MM.1S (cell line): ENCODE data around the gene DONSON.
"Not testable (repeated sequence)": the region's sequence is repeated elsewhere in the genome, so short reads cannot be mapped to it uniquely, and the experiment has no call there.

Experiments
- DNase-seq: peaks from one replicate; pipeline ENCODE4 v3.0.0-alpha.2; 2015
- H2AFZ ChIP-seq: fragments of 300-600 bp; sonication (generic); 2 replicates; pipeline ENCODE4 v1.6.0; 2016; ENCODE audit warnings: antibody characterized with exemption, low read length
- H3F3A ChIP-seq: fragments of 300-600 bp; sonication (generic); 2 replicates; pipeline ENCODE4 v1.6.1; 2016; ENCODE audit warnings: mild to moderate bottlenecking, antibody characterized with exemption, low read length, moderate library complexity, mixed read lengths; ENCODE audit not compliant: insufficient read depth
- H3K27ac ChIP-seq: fragments of 300-600 bp; sonication (generic); 2 replicates; pipeline ENCODE4 v1.5.1; 2016; ENCODE audit warnings: mild to moderate bottlenecking, low read length
- H3K27me3 ChIP-seq: fragments of 300-600 bp; sonication (generic); replicated peaks from 2 replicates; pipeline ENCODE4 v1.6.0; 2016; ENCODE audit warnings: low read length; ENCODE audit not compliant: insufficient read depth
- H3K36me3 ChIP-seq: fragments of 300-600 bp; sonication (generic); replicated peaks from 2 replicates; pipeline ENCODE4 v1.6.1; 2016; ENCODE audit warnings: mild to moderate bottlenecking, low read length, mixed read lengths; ENCODE audit not compliant: insufficient read depth
- H3K4me1 ChIP-seq: fragments of 300-600 bp; sonication (generic); 2 replicates; pipeline ENCODE4 v1.6.1; 2016; ENCODE audit warnings: low read length, mixed read lengths
- H3K4me2 ChIP-seq: fragments of 300-600 bp; sonication (generic); 2 replicates; pipeline ENCODE4 v1.6.0; 2016; ENCODE audit warnings: low read depth, low read length
- H3K4me3 ChIP-seq: fragments of 300-600 bp; sonication (generic); 2 replicates; pipeline ENCODE4 v1.5.1; 2016; ENCODE audit warnings: low read length, mixed read lengths
- H3K79me2 ChIP-seq: fragments of 300-600 bp; sonication (generic); 2 replicates; pipeline ENCODE4 v1.6.1; 2016; ENCODE audit warnings: mixed run types, low read length, mixed read lengths
- H3K9ac ChIP-seq: fragments of 300-600 bp; sonication (generic); 2 replicates; pipeline ENCODE4 v1.6.1; 2016; ENCODE audit warnings: low read length, mixed read lengths
- H3K9me2 ChIP-seq: fragments of 300-600 bp; sonication (generic); replicated peaks from 2 replicates; pipeline ENCODE4 v1.6.1; 2016; ENCODE audit warnings: mild to moderate bottlenecking, low read length, mixed read lengths; ENCODE audit not compliant: insufficient read depth
- H3K9me3 ChIP-seq: fragments of 300-600 bp; sonication (generic); replicated peaks from 2 replicates; pipeline ENCODE4 v1.6.1; 2016; ENCODE audit warnings: mild to moderate bottlenecking, low read length, mixed read lengths; ENCODE audit not compliant: insufficient read depth
- H4K20me1 ChIP-seq: fragments of 300-600 bp; sonication (generic); 2 replicates; pipeline ENCODE4 v1.6.1; 2016; ENCODE audit warnings: mild to moderate bottlenecking, low read length, moderate library complexity, mixed read lengths; ENCODE audit not compliant: insufficient read depth
- EZH2 ChIP-seq: fragments of 300-600 bp; sonication (generic); optimal IDR thresholded peaks from 2 replicates; pipeline ENCODE3; 2017; ENCODE audit warnings: low read depth, mild to moderate bottlenecking, antibody characterized with exemption, low read length, mixed read lengths
- EZH2phosphoT487 ChIP-seq: fragments of 300-600 bp; sonication (generic); IDR thresholded peaks from 2 replicates; pipeline ENCODE4 v1.6.1; 2018; ENCODE audit warnings: antibody characterized with exemption, low read length
- TF ChIP-seq, protein P1 (sequence below): fragments of 300-600 bp; sonication (generic); IDR thresholded peaks from 2 replicates; pipeline ENCODE4 v1.5.1; 2016; ENCODE audit warnings: antibody characterized with exemption, low read length, mixed read lengths

The DONSON gene

DNA sequence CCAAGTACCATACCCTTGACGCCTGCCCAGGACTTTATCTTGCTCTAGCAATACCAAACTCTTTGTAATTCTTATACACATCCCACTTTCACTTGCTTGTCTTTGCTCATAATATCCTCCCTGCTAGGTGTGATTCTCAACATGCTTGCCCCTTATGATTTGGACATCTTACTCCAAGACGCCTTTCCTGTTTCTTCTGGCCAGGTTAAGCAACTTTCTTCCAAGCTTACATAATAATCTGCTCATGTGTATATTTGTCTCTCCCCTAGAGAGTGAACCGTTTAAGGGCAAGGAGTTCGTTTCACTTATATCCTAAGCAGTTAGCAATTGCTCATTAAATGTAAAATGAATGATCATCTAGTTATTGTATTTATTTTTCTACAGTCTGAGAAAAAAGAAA is 31.2 kb upstream of the DONSON start:
- DNase-seq, result no peak
- TF ChIP-seq, protein P1, sequence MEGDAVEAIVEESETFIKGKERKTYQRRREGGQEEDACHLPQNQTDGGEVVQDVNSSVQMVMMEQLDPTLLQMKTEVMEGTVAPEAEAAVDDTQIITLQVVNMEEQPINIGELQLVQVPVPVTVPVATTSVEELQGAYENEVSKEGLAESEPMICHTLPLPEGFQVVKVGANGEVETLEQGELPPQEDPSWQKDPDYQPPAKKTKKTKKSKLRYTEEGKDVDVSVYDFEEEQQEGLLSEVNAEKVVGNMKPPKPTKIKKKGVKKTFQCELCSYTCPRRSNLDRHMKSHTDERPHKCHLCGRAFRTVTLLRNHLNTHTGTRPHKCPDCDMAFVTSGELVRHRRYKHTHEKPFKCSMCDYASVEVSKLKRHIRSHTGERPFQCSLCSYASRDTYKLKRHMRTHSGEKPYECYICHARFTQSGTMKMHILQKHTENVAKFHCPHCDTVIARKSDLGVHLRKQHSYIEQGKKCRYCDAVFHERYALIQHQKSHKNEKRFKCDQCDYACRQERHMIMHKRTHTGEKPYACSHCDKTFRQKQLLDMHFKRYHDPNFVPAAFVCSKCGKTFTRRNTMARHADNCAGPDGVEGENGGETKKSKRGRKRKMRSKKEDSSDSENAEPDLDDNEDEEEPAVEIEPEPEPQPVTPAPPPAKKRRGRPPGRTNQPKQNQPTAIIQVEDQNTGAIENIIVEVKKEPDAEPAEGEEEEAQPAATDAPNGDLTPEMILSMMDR, result no peak
- TF ChIP-seq EZH2phosphoT487 (no peak), EZH2 (no peak)
- no peaks in the 10 kb centered on the region for H3K79me2 ChIP-seq

DNA sequence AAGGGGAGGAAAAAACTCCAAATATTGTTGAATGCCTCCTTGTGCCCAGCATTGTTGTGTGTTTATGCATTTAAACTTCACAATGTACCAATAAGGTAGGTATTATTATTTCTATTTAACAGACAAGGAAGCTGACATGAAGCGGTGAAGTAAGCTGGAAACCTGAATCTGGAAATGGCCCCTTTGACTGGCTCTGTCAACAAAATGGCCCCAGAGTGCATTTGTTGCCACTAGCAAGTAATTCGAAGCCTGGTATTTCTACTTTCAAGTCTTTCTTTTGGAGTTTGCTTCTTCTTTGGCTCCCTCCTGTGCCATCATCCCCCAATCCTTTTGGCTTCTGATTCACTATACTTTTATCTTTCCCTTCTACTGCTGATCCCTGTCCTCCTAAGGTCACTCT is 29.9 kb upstream of the DONSON start:
- DNase-seq, result no peak
- H3K4me3 ChIP-seq, result no peak overlapping the region
- no peak overlapping the region for H3K4me2 ChIP-seq
- no peaks in the 10 kb centered on the region for H4K20me1 ChIP-seq
- no peaks in the 10 kb centered on the region for H3F3A ChIP-seq
- H3K4me1 ChIP-seq, result no peaks in the 10 kb centered on the region
- H3K9me2 ChIP-seq, result no peaks in the 10 kb centered on the region
- peaks cover under 1% of the 10 kb centered on the region; the same call in 1 of the 2 replicates for H3K36me3 ChIP-seq
- H3K9me3 ChIP-seq, result no peaks in the 10 kb centered on the region
- H2AFZ ChIP-seq, result no peak overlapping the region
- no peak overlapping the region for H3K27ac ChIP-seq
- TF ChIP-seq, protein P1, result no peak
- TF ChIP-seq EZH2, result no peak
- TF ChIP-seq EZH2phosphoT487, result no peak
- no peak overlapping the region for H3K9ac ChIP-seq
- H3K79me2 ChIP-seq, result no peaks in the 10 kb centered on the region
- H3K27me3 ChIP-seq, result no peaks in the 10 kb centered on the region

More for the DNA sequence above, 31.2 kb upstream of the DONSON start:
- Histone ChIP-seq H3K9me2 (no peaks in the 10 kb centered on the region), H3K27ac (no peak overlapping the region), H3K27me3 (no peaks in the 10 kb centered on the region), H3F3A (no peaks in the 10 kb centered on the region), H4K20me1 (no peaks in the 10 kb centered on the region), H2AFZ (no peak overlapping the region), H3K4me2 (no peak overlapping the region), H3K4me3 (no peak overlapping the region), H3K9me3 (no peaks in the 10 kb centered on the region), H3K36me3 (peaks cover 4% of the 10 kb centered on the region; the same call in 1 of the 2 replicates), H3K9ac (no peak overlapping the region), H3K4me1 (no peaks in the 10 kb centered on the region)

DNA sequence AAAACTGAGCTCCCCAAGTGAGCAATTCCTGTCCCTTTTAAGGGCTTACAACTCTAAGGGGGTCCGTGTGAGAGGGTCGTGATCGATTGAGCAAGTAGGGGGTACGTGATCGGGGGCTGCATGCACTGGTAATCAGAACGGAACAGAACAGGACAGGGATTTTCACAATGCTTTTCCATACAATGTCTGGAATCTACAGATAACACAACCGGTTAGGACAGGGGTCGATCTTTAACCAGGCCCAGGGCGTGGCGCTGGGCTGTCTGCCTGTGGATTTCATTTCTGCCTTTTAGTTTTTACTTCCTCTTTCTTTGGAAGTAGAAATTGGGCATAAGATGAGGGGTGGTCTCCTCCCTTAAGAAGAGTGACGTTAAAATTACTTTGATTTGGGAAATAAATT is 29.1 kb upstream of the DONSON start:
- H2AFZ ChIP-seq, H3K9me3 ChIP-seq, H3K9ac ChIP-seq, H3K4me2 ChIP-seq, H3K9me2 ChIP-seq, H3F3A ChIP-seq, H3K79me2 ChIP-seq, H3K36me3 ChIP-seq, H3K4me1 ChIP-seq, H3K4me3 ChIP-seq, H3K27ac ChIP-seq, H3K27me3 ChIP-seq, H4K20me1 ChIP-seq, DNase-seq: not testable (repeated sequence)

DNA sequence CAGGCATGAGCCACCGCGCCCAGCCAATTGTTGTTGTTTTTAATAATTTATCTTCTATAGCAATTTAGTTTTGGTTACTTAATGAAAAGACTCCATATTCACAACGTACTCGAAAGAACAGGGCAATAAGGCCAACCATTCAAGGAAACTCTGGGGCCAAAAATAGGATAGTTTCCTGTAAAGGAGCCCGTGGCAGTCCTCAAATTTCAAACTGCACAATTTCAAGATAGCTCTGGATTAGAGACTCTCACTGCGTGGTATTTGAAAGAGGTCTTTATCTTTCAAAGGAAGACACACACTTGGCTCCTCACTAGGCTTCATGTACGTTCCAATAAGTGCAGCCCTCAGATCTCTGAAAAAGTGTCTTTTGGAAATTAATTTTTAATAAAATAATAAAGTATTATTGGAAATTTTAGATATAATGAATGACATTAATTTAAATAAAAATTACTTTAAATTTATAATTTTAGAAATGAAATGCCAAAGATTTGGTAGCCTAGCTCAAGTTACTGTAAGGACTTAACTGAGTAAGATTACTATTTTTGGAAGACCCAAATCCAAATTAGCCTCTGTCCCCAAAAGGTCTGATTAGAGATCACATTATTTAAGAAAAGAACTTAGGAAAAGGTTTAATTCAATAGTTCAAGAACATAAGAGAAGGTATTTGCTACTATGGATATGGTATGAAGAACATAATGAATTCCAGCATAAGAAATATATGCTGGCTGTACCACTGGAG is 22.7 kb upstream of the DONSON start:
- Histone ChIP-seq H3K4me1 (no peaks in the 10 kb centered on the region), H3K9me3 (no peaks in the 10 kb centered on the region), H3K79me2 (no peaks in the 10 kb centered on the region), H2AFZ (no peak overlapping the region), H3K9me2 (no peaks in the 10 kb centered on the region), H3K27ac (no peak overlapping the region), H3K4me3 (no peak overlapping the region), H3K27me3 (no peaks in the 10 kb centered on the region), H3K36me3 (no peaks in the 10 kb centered on the region), H3K9ac (no peak overlapping the region), H4K20me1 (no peaks in the 10 kb centered on the region), H3K4me2 (no peak overlapping the region), H3F3A (no peaks in the 10 kb centered on the region)
- DNase-seq, result no peak
- TF ChIP-seq, protein P1, result no peak
- TF ChIP-seq EZH2, result no peak
- TF ChIP-seq EZH2phosphoT487, result no peak
